Activated naive CD8-positive, alpha-beta T cell treated with anti-CD3 and anti-CD28 coated beads, Interleukin-2, amount 50 U/mL, for 24 hours (primary cell): ENCODE data around the gene CRIM1.

Experiments used
- ATAC-seq: fragments of 150-1000 bp; cut with Tn5 transposase; one replicate; pipeline ENCODE4 v1.10.0; 2021
- DNase-seq: peaks from one replicate; pipeline ENCODE4 v3.0.0; 2021
- H3K27ac Mint-ChIP-seq: one replicate; pipeline ENCODE4 v1.8.0; 2021; ENCODE audit warnings: mild to moderate bottlenecking, mixed read lengths
- H3K27me3 Mint-ChIP-seq: one replicate; pipeline ENCODE4 v1.8.0; 2021; ENCODE audit warnings: mixed read lengths
- H3K36me3 Mint-ChIP-seq: one replicate; pipeline ENCODE4 v1.8.0; 2021; ENCODE audit warnings: low read depth, mixed read lengths
- H3K4me1 Mint-ChIP-seq: one replicate; pipeline ENCODE4 v1.8.0; 2021; ENCODE audit warnings: mixed read lengths
- H3K4me3 Mint-ChIP-seq: one replicate; pipeline ENCODE4 v1.8.0; 2021; ENCODE audit warnings: mild to moderate bottlenecking, moderate library complexity, mixed read lengths
- H3K9me3 Mint-ChIP-seq: one replicate; pipeline ENCODE4 v1.8.0; 2021; ENCODE audit warnings: mixed read lengths

The CRIM1 gene

DNA sequence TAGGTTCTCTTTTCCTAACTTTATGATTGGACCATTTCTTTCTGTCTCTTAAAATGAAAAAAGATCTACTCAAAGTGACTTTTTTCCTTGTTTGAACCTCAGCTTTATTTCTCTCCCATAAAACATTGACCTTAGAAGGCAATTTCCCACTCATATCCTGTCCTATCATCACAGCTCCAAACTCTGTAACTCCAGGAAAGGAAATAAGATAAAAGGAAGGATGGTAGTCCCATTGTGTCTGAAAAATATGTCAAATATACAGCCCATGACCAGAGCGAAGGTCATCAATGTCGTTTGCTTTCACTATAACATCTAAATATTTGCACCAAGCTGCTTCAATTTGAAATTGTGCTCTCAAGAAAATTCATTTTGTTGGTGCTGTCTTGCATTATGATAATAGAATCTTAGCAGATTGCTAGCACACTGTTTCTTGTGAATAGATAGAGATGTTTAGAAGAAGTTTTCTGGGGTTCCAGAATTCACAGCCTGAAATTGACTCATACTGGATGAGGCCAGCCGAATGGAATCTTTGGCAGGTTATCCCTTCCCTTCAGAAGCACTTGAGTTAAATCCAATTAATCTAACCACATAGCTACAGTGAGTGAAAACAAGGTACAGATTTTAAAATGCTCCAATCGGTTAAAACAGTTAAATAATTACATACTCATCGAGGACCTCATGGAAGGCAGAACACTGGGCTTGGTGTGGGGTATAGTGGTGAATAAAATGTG is 95.1 kb downstream of the CRIM1 start:
- Mint-ChIP-seq H3K9me3 (no peaks in the 10 kb centered on the region), H3K27me3 (no peaks in the 10 kb centered on the region), H3K4me3 (no peak overlapping the region), H3K27ac (no peak overlapping the region), H3K36me3 (peaks cover 24% of the 10 kb centered on the region), H3K4me1 (no peaks in the 10 kb centered on the region)
- DNase-seq (no peak), ATAC-seq (no peak)

DNA sequence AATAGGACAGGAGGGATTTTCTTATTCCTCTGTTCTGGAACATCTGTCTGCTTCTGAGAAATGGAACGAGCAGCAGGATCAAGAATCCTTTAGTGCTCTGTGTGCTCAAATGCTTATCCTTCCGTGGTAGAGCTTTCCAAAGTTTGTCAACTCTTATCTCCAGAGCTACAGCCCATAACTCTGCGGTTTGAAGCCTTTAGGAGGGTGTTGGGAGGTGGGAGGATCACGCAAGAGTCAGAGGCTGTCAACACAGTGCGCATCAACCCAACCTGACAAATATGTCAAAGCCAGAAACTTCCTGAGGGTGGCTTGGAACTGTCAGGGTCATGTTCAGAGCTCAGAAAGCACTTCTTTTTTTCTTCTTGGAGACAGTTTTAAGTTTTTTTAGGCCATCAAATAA is 95.9 kb downstream of the CRIM1 start:
- no peak for DNase-seq
- H3K36me3 Mint-ChIP-seq, result peaks cover 17% of the 10 kb centered on the region
- H3K4me3 Mint-ChIP-seq, result no peak overlapping the region
- no peaks in the 10 kb centered on the region for H3K4me1 Mint-ChIP-seq
- no peaks in the 10 kb centered on the region for H3K27me3 Mint-ChIP-seq
- no peaks in the 10 kb centered on the region for H3K9me3 Mint-ChIP-seq
- H3K27ac Mint-ChIP-seq, result no peak overlapping the region
- no peak for ATAC-seq

DNA sequence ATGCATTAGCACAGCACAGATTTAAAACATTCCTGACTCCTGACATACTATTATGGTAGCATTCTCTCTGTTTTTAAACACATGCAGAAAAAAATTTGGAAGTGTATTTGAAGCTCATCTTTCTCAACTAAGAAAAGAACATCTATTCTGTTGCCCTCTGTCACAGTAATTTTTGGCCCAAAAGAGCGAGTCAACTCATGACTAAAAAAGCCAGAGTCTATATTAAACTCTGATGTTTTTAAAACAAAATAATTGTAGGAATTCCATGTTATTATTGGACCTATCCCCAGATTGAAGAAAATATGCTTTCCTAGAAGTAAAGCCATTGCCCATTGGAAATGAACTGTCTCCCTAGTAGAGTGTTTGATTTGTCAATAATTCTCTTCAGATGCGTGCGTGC is 96.7 kb downstream of the CRIM1 start:
- Mint-ChIP-seq H3K4me1 (no peaks in the 10 kb centered on the region), H3K4me3 (no peak overlapping the region), H3K36me3 (peaks cover 12% of the 10 kb centered on the region), H3K27ac (no peak overlapping the region), H3K27me3 (no peaks in the 10 kb centered on the region), H3K9me3 (no peaks in the 10 kb centered on the region)
- no peak for ATAC-seq
- no peak for DNase-seq

DNA sequence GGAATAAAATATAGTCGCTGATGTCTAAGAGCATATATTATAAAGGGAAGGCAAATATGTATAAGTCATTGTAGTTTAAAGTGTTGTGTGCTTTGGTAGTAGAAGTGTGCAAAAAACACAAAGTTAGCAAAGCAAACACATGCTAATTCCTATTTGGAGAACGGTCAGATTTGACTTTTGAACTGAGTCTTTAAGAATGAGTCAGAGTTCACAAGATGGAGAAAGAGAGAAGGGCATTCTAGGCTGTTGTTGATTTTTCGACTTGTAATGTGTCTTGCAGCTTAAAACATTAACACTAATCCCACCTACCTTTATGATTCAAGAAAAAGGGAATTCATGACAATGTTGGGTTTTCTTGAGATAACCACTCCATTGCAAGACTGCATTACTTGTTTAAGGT is 98.1 kb downstream of the CRIM1 start:
- Mint-ChIP-seq H3K4me1 (no peaks in the 10 kb centered on the region), H3K27me3 (no peaks in the 10 kb centered on the region), H3K36me3 (peaks cover 10% of the 10 kb centered on the region), H3K9me3 (no peaks in the 10 kb centered on the region), H3K4me3 (no peak overlapping the region), H3K27ac (no peak overlapping the region)
- no peak for DNase-seq
- ATAC-seq, result no peak

DNA sequence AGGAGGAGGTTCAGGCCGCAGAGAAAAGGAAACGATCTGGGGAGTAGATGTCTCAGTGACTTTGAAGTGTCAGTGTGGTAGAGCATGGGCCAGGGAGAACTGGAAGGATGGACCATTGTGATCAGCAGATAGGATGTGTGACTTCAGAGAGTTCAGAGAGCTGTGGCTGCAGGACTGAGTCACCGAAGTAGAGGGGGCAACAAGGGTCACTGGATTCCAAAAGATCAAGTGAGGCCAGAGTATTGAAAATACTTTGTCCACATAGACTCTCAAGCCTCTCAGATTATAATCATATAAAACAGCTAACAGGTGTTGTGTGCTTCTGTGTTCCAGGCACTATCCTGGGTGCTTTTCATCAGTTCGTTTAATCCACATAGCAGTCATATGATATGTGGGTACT is 99.4 kb downstream of the CRIM1 start:
- Mint-ChIP-seq H3K27me3 (no peaks in the 10 kb centered on the region), H3K27ac (no peak overlapping the region), H3K36me3 (peaks cover 10% of the 10 kb centered on the region), H3K4me3 (no peak overlapping the region), H3K9me3 (no peaks in the 10 kb centered on the region), H3K4me1 (no peaks in the 10 kb centered on the region)
- no peak for DNase-seq
- no peak for ATAC-seq

DNA sequence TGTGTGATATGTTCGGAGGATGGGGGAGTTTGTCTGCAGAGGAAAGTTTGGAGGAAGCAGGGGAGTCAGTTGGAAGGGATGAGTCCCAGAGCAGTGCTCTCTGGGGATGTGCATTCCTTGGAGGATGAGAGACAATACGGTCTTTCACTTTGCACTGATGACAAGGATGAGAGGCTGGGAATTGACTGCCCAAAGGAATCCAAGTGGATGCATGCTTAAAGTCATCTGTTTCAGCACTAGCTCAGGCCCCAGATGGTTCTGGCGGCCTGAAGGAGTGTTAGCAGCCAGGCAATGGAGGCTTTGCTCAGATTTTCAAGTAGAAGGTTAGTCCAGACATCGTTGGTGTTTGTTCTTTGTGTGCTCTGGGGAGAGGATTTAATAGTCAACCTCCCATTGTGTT is 100.2 kb downstream of the CRIM1 start:
- ATAC-seq (no peak), DNase-seq (no peak)
- Mint-ChIP-seq H3K36me3 (peaks cover 8% of the 10 kb centered on the region), H3K27ac (no peak overlapping the region), H3K27me3 (no peaks in the 10 kb centered on the region), H3K9me3 (no peaks in the 10 kb centered on the region), H3K4me3 (no peak overlapping the region), H3K4me1 (no peaks in the 10 kb centered on the region)

DNA sequence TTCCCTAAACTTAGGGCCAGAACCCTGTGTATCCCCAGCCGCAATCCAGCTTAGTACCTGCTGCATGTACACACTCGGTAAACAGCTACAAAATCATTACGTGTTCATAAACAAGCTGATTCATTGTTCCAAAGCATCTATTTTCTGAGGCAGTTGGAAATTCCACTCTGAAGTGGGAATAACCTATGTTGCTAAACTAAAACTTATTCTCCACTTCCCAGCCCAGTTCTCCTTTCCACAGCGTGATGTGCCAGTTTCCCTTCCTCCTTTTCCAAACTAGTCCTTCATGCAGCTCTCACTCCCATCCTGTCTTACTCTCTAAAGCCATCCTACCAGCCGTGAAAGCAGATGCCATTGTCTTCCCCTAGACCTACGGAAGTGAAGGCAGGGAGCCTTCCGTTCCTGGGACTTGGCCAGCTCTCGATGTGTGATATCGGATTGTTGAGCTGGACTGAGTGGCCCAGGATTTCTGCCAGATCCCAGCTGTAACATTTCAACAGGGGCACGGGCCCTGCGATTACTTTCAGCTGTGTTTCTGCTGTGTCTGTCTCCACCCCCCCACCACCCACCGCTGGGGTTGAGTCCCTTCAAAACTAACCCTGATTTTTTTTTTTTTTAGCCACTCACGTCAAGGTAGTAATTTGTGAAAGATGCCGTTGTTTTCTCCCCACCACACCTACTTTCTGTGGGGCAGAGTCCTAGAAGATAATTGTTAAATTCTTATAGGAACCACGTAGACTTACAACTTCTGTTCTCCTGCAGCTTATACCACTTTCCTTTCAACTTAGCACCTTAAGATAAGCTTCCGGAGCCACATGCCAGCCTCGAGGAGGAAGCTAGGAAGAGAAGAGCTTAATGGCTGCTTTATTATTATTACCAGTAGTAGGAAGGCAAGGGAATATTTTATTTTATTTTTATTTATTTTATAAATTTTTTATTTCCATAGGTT is 100.9 kb downstream of the CRIM1 start:
- H3K9me3 Mint-ChIP-seq, result no peaks in the 10 kb centered on the region
- H3K4me3 Mint-ChIP-seq, result no peak overlapping the region
- H3K4me1 Mint-ChIP-seq, result no peaks in the 10 kb centered on the region
- peaks cover 8% of the 10 kb centered on the region for H3K36me3 Mint-ChIP-seq
- no peak for DNase-seq
- H3K27me3 Mint-ChIP-seq, result no peaks in the 10 kb centered on the region
- no peak overlapping the region for H3K27ac Mint-ChIP-seq
- ATAC-seq, result no peak

DNA sequence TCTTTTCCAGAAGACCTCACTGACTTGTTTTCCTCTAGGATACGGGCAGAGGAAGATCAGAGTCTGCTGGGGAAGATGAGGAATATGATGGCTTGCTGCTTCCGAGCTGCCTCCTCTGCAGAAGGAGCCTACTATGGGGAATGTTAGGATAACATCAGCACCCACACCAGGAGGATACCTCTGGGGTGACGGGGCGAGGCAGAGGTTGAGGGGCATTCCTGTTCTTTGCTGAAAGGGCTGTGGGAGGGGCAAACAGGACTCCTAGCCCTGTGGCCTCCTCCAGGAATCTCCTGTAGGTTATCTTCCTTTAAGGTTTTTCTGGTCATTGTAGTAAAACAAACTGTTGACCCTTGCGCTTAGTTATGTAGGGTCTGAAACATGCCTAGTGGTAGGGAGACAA is 102.5 kb downstream of the CRIM1 start:
- H3K36me3 Mint-ChIP-seq, result peaks cover 2% of the 10 kb centered on the region
- ATAC-seq (no peak), DNase-seq (no peak)
- H3K4me1 Mint-ChIP-seq, result peaks cover 2% of the 10 kb centered on the region
- H3K27ac Mint-ChIP-seq, result no peak overlapping the region
- H3K4me3 Mint-ChIP-seq, result no peak overlapping the region
- H3K27me3 Mint-ChIP-seq, result no peaks in the 10 kb centered on the region
- no peaks in the 10 kb centered on the region for H3K9me3 Mint-ChIP-seq

DNA sequence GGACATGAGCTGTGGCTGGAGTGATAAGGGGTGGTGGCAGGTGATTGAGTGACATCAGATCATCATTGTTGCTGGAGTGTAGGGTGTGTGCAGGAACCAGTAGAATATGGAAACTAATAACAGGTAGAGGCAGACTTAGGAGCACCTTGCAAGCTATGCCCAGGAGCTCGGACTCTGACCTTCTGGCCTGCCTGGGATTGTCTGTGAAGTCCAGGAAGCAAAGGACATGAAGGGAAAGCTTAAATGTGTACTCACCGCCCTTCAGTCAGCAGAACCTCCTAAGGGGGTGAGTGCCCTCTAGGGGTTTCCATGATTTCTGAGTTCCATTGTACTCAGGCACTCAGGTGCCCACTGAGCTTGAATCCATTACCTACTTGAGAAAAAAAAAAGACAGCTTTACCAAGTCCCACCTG is 104.2 kb downstream of the CRIM1 start:
- Mint-ChIP-seq H3K27ac (no peak overlapping the region), H3K4me1 (peaks cover 2% of the 10 kb centered on the region), H3K27me3 (no peaks in the 10 kb centered on the region), H3K4me3 (no peak overlapping the region), H3K36me3 (peaks cover 8% of the 10 kb centered on the region), H3K9me3 (no peaks in the 10 kb centered on the region)
- ATAC-seq (no peak), DNase-seq (no peak)

DNA sequence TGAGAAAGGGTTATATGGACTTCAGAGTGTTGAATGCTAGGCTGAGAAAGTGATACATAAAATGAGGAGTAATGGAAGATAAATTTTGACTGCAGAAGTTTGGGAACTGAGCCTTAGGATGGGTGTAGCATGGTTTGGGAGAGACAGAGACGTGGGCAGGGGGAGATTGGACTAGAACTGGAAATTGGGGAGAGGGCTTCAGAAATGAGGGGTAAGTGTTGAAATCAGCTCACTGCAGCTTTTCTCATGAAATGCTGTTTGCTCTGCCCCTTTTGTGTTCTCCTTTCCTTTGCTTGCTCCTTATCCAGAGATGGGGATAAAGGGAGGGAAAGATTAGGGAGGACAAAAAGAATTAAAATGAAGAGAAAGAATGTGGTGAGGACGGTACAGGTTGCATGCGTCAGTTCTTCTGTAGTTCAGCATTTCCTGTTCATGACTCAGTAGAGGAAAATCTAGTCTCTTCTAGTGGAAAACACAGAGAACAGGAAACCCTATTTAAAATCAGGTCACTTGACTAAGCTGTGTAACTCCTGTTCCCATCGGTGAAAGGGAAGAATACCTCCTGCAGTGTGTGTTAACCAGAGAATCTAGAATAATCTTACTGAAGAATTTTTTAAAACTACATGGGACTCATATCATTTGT is 105.6 kb downstream of the CRIM1 start:
- Mint-ChIP-seq H3K27me3 (no peaks in the 10 kb centered on the region), H3K9me3 (no peaks in the 10 kb centered on the region), H3K4me1 (peaks cover 2% of the 10 kb centered on the region), H3K27ac (no peak overlapping the region), H3K4me3 (no peak overlapping the region), H3K36me3 (peaks cover 16% of the 10 kb centered on the region)
- DNase-seq (no peak), ATAC-seq (peak; percentile 97)

DNA sequence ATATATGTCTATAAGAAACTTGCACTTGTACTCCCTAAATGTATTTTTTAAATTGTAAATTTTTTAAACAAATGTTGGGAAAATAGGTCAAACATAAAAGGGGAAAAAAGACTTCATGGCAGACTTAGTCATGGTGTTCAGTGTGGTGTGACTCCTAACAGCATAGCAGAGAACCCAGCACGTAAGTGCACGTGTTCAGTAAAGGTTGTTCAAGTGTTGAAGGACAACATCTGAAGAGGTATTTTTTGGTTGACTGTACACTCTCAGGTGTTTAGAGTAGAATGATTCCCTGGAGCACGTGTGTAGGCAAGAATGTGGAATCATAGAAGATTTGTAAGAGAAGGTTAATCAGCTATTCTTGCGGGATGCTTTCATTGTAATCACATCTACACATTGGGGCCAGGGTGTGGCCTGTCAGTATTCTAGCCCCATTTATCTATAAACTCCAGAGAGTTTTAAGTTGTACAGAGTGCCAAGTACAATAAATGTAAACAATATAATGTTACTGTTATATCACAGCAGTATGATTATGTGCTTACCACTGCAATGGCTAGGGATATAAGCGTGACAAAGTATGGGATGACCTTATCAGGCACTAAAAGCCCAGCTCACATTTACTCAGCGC is 106.8 kb downstream of the CRIM1 start:
- Mint-ChIP-seq H3K27ac (no peak overlapping the region), H3K27me3 (no peaks in the 10 kb centered on the region), H3K36me3 (peaks cover 14% of the 10 kb centered on the region), H3K4me3 (no peak overlapping the region), H3K4me1 (peaks cover 2% of the 10 kb centered on the region), H3K9me3 (no peaks in the 10 kb centered on the region)
- DNase-seq (no peak), ATAC-seq (no peak)

DNA sequence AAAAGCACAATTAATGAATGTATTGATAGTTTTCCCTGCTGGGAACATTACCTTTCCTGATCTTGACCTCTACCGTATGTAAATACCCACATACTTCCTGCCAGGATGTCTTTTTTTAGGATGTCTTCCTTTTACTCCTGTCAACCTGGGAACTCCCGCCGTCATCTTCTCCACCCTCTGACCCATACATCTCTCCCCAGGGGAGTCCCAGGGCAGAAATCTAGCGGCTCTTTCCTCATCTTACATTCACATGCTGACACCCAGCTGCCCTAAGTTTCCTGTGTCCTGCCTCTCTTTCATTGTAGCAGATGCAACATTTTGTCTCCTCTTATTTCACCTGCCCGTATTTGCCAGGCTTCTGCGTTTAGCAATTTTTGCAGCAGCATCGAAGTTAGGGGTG is 107.8 kb downstream of the CRIM1 start:
- Mint-ChIP-seq H3K9me3 (no peaks in the 10 kb centered on the region), H3K27ac (no peak overlapping the region), H3K4me1 (peaks cover 2% of the 10 kb centered on the region), H3K4me3 (no peak overlapping the region), H3K36me3 (peaks cover 16% of the 10 kb centered on the region), H3K27me3 (no peaks in the 10 kb centered on the region)
- no peak for DNase-seq
- ATAC-seq, result no peak

DNA sequence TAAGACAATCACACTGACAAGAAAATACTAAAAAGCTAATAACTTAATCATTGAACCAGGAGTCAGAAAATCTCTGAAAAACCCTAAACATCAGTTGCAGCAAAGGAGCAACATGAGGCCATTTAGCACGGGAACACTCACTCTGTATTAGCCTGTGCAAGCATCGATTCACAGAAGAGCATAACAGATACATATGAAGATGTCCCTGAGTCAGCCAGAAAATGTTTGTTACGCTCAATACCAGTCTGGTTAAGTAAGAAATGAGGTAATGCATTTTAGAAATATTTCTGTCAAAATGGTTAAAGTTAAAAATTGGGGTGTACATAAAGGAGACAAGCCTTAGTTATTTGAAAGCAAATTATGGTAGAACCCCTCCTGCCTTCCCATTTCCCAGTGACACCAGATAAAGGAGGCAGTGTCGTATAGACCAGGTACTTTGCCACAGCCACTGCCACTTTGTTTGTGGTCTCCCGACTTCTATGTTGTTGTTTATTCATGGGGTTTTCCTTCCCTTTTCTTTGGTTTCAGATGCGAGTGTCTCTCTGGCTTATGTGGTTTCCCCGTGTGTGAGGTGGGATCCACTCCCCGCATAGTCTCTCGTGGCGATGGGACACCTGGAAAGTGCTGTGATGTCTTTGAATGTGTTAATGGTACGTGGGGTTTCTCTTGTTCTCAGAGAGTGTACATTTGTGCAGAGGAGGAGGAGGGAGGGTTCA is 108.6 kb downstream of the CRIM1 start:
- no peak overlapping the region for H3K4me3 Mint-ChIP-seq
- H3K4me1 Mint-ChIP-seq, result peaks cover 2% of the 10 kb centered on the region
- H3K36me3 Mint-ChIP-seq, result peaks cover 16% of the 10 kb centered on the region
- no peak for DNase-seq
- H3K27me3 Mint-ChIP-seq, result no peaks in the 10 kb centered on the region
- no peaks in the 10 kb centered on the region for H3K9me3 Mint-ChIP-seq
- ATAC-seq, result no peak
- H3K27ac Mint-ChIP-seq, result no peak overlapping the region

DNA sequence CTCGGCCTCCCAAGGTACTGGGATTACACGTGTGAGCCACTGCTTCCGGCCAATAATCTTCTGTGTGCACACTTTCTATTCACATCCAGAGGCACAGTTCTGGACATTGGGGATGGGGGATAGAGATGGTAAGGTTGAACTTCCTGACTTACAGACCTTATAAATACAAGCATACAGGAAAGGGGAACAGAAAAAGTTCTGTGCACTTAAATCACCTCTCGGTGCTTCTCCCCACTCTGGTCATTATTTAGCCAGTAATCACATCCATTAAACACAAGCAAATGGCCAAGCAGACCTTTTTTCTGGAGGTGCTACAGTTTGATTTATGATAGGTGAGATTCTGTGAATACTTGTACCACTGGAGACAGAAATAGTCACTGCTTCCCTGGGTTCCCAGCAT is 110.6 kb downstream of the CRIM1 start:
- no peak for ATAC-seq
- no peak for DNase-seq
- no peak overlapping the region for H3K4me3 Mint-ChIP-seq
- H3K4me1 Mint-ChIP-seq, result peaks cover 2% of the 10 kb centered on the region
- H3K27ac Mint-ChIP-seq, result no peak overlapping the region
- H3K9me3 Mint-ChIP-seq, result no peaks in the 10 kb centered on the region
- H3K27me3 Mint-ChIP-seq, result no peaks in the 10 kb centered on the region
- peaks cover 20% of the 10 kb centered on the region for H3K36me3 Mint-ChIP-seq
